VCaP (cell line): ENCODE data around the gene ALPG.
"Not testable (repeated sequence)": the region's sequence is repeated elsewhere in the genome, so short reads cannot be mapped to it uniquely, and the experiment has no call there.

Source experiments
- H3K27ac ChIP-seq: fragments of 450-650 bp; 2 replicates; pipeline ENCODE4 v1.5.1; 2017
- CTCF ChIP-seq: fragments of 450-650 bp; conservative IDR thresholded peaks from 2 replicates; pipeline ENCODE4 v1.5.1; 2017; ENCODE audit warnings: mild to moderate bottlenecking, moderate library complexity

ALPG gene

DNA sequence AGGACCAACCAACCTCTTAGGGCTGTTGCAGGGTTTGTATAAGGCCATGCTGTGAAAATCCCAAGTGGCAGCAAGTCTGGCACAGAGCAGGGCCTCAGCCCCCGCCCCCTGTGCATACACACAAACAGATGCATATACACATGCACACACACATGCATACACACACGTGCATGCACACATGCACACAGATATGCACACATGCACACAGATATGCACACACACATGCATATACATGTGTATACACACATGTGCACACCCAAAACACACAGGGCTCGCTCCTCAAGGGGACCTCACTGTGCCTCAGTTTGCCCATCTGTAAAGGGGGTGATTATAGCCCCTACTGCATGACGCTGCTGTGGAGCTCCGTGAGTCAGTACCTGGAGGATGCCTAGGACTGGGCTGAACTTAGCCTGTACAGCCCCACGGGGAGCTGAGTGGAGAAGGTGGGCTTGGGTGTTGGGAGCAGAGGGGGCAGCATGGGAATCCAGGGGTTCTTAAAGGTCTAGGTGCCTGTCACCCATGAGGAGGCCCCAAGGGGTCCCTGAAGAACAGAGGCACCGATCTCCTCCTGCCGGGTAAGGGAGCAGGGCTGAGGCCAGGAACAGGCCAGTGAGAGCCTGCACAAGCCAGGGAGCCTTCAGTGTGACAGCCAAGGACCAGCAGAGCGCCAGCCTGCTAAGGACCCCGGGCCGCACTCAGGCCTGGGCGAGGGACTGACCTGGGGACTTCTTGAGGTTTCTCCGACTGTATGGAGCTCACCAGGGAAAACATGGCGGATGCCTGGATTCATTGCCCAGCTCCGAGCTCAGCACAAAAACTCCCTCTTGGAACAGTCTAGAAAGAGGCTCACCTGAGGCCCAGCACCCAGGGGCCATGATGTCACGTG lies 25.3 kb downstream of the ALPG start:
- TF ChIP-seq CTCF = no peak
- H3K27ac ChIP-seq = no peak overlapping the region

DNA sequence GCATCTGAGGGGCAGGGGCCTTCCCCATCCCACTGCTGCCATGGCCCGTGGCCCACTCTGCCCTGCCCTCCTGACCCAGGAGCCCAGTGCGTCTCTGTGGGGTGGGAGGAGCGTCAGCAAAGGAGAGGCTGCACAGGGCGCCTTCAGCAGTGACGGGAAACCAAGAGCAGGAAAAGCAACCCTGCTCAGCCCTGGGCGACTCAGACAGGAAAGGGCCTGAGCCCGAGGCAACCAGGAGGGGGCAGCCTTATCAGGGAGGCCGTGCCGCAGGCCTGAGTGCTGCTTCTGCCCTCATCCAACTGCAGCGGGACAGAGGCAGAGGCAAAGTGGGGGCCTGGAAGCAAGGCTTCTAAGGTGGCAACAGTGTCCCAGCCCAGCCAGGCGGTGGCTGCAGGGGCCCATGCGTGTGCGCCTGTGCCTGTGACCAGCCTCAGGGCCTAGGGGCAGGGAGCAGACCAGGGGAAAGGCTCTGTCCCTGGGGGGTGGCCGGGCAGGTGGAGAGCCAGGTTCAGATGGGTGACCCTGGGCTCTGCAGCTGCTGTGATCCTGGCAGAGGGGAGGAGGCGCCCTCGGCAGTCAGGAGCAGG lies 26.0 kb downstream of the ALPG start:
- no peak overlapping the region for H3K27ac ChIP-seq
- TF ChIP-seq CTCF = no peak

DNA sequence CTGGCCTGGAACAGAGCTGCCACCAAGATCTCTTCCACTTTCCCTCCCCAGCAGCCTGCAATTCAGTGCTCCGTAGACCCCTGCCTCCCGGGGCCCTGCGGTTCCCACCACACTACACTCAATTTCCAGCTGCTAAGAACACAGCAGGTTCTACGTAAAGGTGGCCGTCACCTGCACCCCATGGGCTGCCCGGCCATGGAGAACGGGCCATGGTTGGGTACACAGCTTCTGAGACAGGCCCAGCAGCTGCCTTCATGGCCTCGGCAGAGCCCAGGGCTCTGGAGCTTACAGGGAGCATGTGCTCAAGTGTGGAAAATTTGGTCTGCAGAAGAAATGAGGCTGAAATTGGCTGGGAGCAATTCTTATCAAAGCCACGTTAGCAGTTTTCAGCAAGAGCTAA lies 27.0 kb downstream of the ALPG start:
- not testable (repeated sequence) for H3K27ac ChIP-seq

- TF ChIP-seq CTCF = no peak
- H3K27ac ChIP-seq = no peak overlapping the region
Measured at GRCh38 chr2:232434091-232434490, 27.4 kb downstream of the ALPG start.

GRCh38 chr2:232434563-232435374 lies 28.1 kb downstream of the ALPG start:
- no peak overlapping the region for H3K27ac ChIP-seq
- TF ChIP-seq CTCF = no peak

DNA sequence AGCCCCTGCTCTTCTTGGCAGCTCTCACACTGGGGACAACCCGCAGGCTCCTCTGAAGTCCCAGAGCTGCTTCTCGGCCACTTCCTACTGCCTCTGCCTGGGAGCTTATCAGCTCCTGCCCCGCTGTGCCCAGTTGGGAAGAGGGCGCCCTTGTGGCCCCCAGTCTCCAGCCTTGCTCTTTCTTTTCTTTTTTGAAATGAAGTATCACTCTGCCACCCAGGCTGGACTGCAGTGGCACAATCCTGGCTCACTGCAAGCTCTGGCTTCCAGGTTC lies 28.7 kb downstream of the ALPG start:
- TF ChIP-seq CTCF = no peak
- no peak overlapping the region for H3K27ac ChIP-seq

GRCh38 chr2:232435805-232436204 lies 29.2 kb downstream of the ALPG start:
- no peak overlapping the region for H3K27ac ChIP-seq
- no peak for TF ChIP-seq CTCF
